NCI-H526 (cell line): ENCODE measurements around the gene MDC1.

Experiments
- DNase-seq, 2 experiments: peaks; one replicate each; lab custom pipeline; 2025; lab: John Stamatoyannopoulos, UW

MDC1 gene

GRCh38 chr6:30747300-30747687, 30.2 kb upstream of the MDC1 start:
- no peak for DNase-seq

GRCh38 chr6:30744054-30744805, 27.1 kb upstream of the MDC1 start, which contains the start of gene IER3:
IER3 (minus strand) TSS chr6:30744547; CDS start chr6:30744518, 29 bp downstream.
- peak; percentile 69 to 91 for DNase-seq

- DNase-seq = peak in 1 of 2 experiments; percentile 51
Measured at GRCh38 chr6:30743099-30744053, 26.3 kb upstream of the MDC1 start.

GRCh38 chr6:30742316-30743098, 25.4 kb upstream of the MDC1 start, which contains the start of gene FLOT1:
FLOT1 (minus strand) TSS chr6:30742687; CDS start chr6:30742189, 498 bp downstream.
- peak; percentile 76 to 95 for DNase-seq

GRCh38 chr6:30741789-30742315, 24.8 kb upstream of the MDC1 start:
- no peak for DNase-seq

GRCh38 chr6:30741063-30741779, 24.1 kb upstream of the MDC1 start:
- DNase-seq = no peak

GRCh38 chr6:30740540-30740870, 23.4 kb upstream of the MDC1 start:
- DNase-seq = no peak

GRCh38 chr6:30738532-30738931, 21.5 kb upstream of the MDC1 start:
- no peak for DNase-seq

- no peak for DNase-seq
Measured at GRCh38 chr6:30735668-30736314, 18.7 kb upstream of the MDC1 start.

GRCh38 chr6:30732237-30732943, 15.3 kb upstream of the MDC1 start:
- no peak for DNase-seq

- DNase-seq = peak; percentile 49 to 94
Measured at GRCh38 chr6:30730601-30731435, 13.7 kb upstream of the MDC1 start.

GRCh38 chr6:30727920-30728553, 11.0 kb upstream of the MDC1 start:
- no peak for DNase-seq

- DNase-seq = no peak
Measured at GRCh38 chr6:30726506-30727413, 9.7 kb upstream of the MDC1 start.

GRCh38 chr6:30725713-30726505, 8.8 kb upstream of the MDC1 start:
- DNase-seq = peak in 1 of 2 experiments; percentile 65

- peak in 1 of 2 experiments; percentile 45 for DNase-seq
Measured at GRCh38 chr6:30724906-30725667, 8.0 kb upstream of the MDC1 start.
